ENCODE results near the gene TJP1.

The TJP1 gene

GRCh38 chr15:29656636-29657475 is 165.4 kb downstream of the TJP1 start:
- DNase-seq: peak; percentile 89

- no peak for DNase-seq
These were observed 169.7 kb downstream of the TJP1 start for GRCh38 chr15:29652595-29652994.

- no peak for DNase-seq
These were observed 170.6 kb downstream of the TJP1 start for GRCh38 chr15:29651476-29652233.

All from NCI-H69 (cell line).